Neuronal stem cell (in vitro differentiated cells): Measurements from ENCODE around the gene PCDHA5.

Source experiments
- DNase-seq: peaks from one replicate; pipeline ENCODE4 v3.0.0-alpha.2; 2013; ENCODE audit warnings: low spot score
- H2AFZ ChIP-seq: one replicate; pipeline ENCODE4 v1.6.1; 2013; ENCODE audit warnings: mild to moderate bottlenecking, low read length, inconsistent platforms
- H2AK5ac ChIP-seq: 2 replicates; pipeline ENCODE4 v1.6.1; 2013; ENCODE audit warnings: low read depth, mild to moderate bottlenecking, inconsistent platforms, low read length, moderate library complexity, mixed read lengths
- H2BK120ac ChIP-seq: 2 replicates; pipeline ENCODE4 v1.6.1; 2013; ENCODE audit warnings: low read depth, mild to moderate bottlenecking, inconsistent platforms, low read length, moderate library complexity, mixed read lengths
- H2BK12ac ChIP-seq: one replicate; pipeline ENCODE4 v1.6.1; 2013; ENCODE audit warnings: low read length, inconsistent platforms
- H2BK15ac ChIP-seq: 2 replicates; pipeline ENCODE4 v1.6.1; 2013; ENCODE audit warnings: mild to moderate bottlenecking, low read length, inconsistent platforms, mixed read lengths
- H2BK5ac ChIP-seq: one replicate; pipeline ENCODE4 v1.6.1; 2013; ENCODE audit warnings: inconsistent platforms, mild to moderate bottlenecking, low read length, moderate library complexity
- H3K14ac ChIP-seq: one replicate; pipeline ENCODE4 v1.6.1; 2013; ENCODE audit warnings: low read length, inconsistent platforms
- H3K18ac ChIP-seq: 2 replicates; pipeline ENCODE4 v1.6.1; 2013; ENCODE audit warnings: low read length, inconsistent platforms
- H3K23ac ChIP-seq: 2 replicates; pipeline ENCODE4 v1.6.1; 2013; ENCODE audit warnings: low read depth, mild to moderate bottlenecking, mixed read lengths, low read length, inconsistent platforms; ENCODE audit not compliant: poor library complexity
- H3K27ac ChIP-seq: replicated peaks from 3 replicates; pipeline ENCODE4 v1.5.1; 2013; ENCODE audit warnings: low read length, inconsistent platforms
- H3K27me3 ChIP-seq, 3 experiments: 2 replicates each; pipeline ENCODE4 v1.6.1; 2013; ENCODE audit warnings: low read length in 3 of 3, mild to moderate bottlenecking in 2 of 3, inconsistent platforms in 1 of 3, low read depth in 1 of 3, mixed read lengths in 1 of 3, moderate library complexity in 1 of 3; ENCODE audit not compliant: control insufficient read depth in 3 of 3, insufficient read depth in 3 of 3
- H3K36me3 ChIP-seq, 2 donors: replicated peaks in 1 of 2; 2 replicates each; pipeline ENCODE4 v1.6.1; 2013; ENCODE audit warnings: low read length in 2 of 2; ENCODE audit not compliant: control insufficient read depth in 2 of 2, insufficient read depth in 2 of 2
- H3K4ac ChIP-seq: 2 replicates; pipeline ENCODE4 v1.6.1; 2013; ENCODE audit warnings: inconsistent platforms, mild to moderate bottlenecking, low read length, moderate library complexity
- H3K4me1 ChIP-seq, 2 donors: 1 replicate in 1 of 2; 2 replicates in 1 of 2; pipeline ENCODE4 v1.6.1; 2013; ENCODE audit warnings: low read length in 2 of 2, low read depth in 1 of 2; ENCODE audit not compliant: control insufficient read depth in 2 of 2, insufficient read depth in 1 of 2
- H3K4me2 ChIP-seq: one replicate; pipeline ENCODE4 v1.6.1; 2013; ENCODE audit warnings: mild to moderate bottlenecking, low read length, inconsistent platforms; ENCODE audit not compliant: insufficient read depth, poor library complexity, severe bottlenecking
- H3K4me3 ChIP-seq, 2 donors: 2 replicates each; pipeline ENCODE4 v1.5.1; 2013; ENCODE audit warnings: low read length in 2 of 2, mild to moderate bottlenecking in 2 of 2, inconsistent platforms in 1 of 2, moderate library complexity in 1 of 2
- H3K79me1 ChIP-seq: one replicate; pipeline ENCODE4 v1.6.1; 2013; ENCODE audit warnings: low read depth, mild to moderate bottlenecking, inconsistent platforms, low read length, moderate library complexity
- H3K9ac ChIP-seq: one replicate; pipeline ENCODE4 v1.6.1; 2013; ENCODE audit warnings: mild to moderate bottlenecking, low read depth, low read length, inconsistent platforms; ENCODE audit not compliant: poor library complexity
- H3K9me3 ChIP-seq, 2 donors: replicated peaks in 1 of 2; 2 replicates each; pipeline versions ENCODE3 to v1.6.1; 2013; ENCODE audit warnings: low read length in 2 of 2, mild to moderate bottlenecking in 2 of 2, inconsistent platforms in 1 of 2, low read depth in 1 of 2, mixed read lengths in 1 of 2, moderate library complexity in 1 of 2; ENCODE audit not compliant: control insufficient read depth in 2 of 2, insufficient read depth in 1 of 2
- H4K8ac ChIP-seq: one replicate; pipeline ENCODE4 v1.6.1; 2013; ENCODE audit warnings: low read depth, mild to moderate bottlenecking, inconsistent platforms, low read length, moderate library complexity
- H4K91ac ChIP-seq: one replicate; pipeline ENCODE4 v1.6.1; 2013; ENCODE audit warnings: low read length, low read depth, mild to moderate bottlenecking, inconsistent platforms; ENCODE audit not compliant: poor library complexity
- WGBS, 2 donors: extraction: QIAGEN DNeasy Blood & Tissue Kit; methylation state at CpG; one replicate each; pipeline ENCODE4 v1.1.7; 2013; ENCODE audit warnings: missing lambda C conversion rate in 2 of 2, mixed read lengths in 1 of 2; ENCODE audit not compliant: insufficient read length in 2 of 2, insufficient replicate concordance in 1 of 2; ENCODE audit errors: extremely low coverage in 2 of 2; 5-methylcytosine and 5-hydroxymethylcytosine counted together

The PCDHA5 gene

DNA sequence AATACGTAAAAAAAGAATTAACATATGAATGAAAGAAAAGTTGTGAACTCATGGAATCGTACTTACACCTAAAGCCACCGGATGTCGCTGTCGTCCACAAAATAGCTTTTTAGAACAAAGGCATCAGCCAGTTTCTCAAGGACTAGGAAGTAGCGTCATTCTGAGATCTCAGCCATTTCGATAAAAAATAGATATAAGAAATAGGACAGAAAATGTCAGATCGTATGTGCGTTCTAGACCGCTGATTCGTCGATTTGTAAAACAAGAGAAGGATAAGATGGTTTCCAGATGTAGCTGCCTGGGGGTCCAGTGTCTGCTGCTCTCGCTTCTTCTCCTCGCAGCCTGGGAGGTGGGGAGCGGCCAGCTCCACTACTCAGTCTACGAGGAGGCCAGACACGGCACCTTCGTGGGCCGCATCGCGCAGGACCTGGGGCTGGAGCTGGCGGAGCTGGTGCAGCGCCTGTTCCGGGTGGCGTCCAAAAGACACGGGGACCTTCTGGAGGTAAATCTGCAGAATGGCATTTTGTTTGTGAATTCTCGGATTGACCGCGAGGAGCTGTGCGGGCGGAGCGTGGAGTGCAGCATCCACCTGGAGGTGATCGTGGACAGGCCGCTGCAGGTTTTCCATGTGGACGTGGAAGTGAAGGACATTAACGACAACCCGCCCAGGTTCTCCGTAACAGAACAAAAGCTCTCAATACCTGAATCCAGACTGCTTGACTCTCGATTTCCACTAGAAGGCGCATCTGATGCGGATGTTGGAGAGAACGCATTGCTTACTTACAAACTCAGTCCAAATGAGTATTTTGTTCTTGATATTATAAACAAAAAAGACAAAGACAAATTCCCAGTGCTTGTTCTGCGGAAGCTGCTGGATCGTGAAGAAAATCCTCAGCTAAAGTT, 34.6 kb downstream of the PCDHA5 start, which contains the start of gene PCDHA10:
PCDHA10 (plus strand) TSS at position 126 of the 903 bp plus-strand sequence; CDS start at position 278, 152 bp downstream.
- Histone ChIP-seq H2BK5ac (no peak within 1 kb of the TSS), H3K27me3 (no peaks in the 10 kb centered on the region), H3K27ac (no peak within 1 kb of the TSS), H2AFZ (no peak within 1 kb of the TSS), H2BK15ac (no peak within 1 kb of the TSS), H2BK120ac (no peak within 1 kb of the TSS), H3K14ac (no peak within 1 kb of the TSS), H3K4ac (no peak within 1 kb of the TSS), H3K4me3 (peak within 1 kb of the TSS in 1 of 2 donors; percentile 74), H4K8ac (no peak within 1 kb of the TSS), H3K23ac (no peak within 1 kb of the TSS), H4K91ac (no peak within 1 kb of the TSS), H3K9ac (peak within 1 kb of the TSS; percentile 44), H3K36me3 (peaks cover 0 to 11% of the 10 kb centered on the region in 2 donors), H3K18ac (no peak within 1 kb of the TSS), H3K4me1 (no peaks in the 10 kb centered on the region), H2AK5ac (no peak within 1 kb of the TSS), H3K9me3 (peaks cover 5 to 34% of the 10 kb centered on the region in 2 donors), H3K79me1 (peaks cover 4% of the 10 kb centered on the region), H3K4me2 (no peak within 1 kb of the TSS), H2BK12ac (no peak within 1 kb of the TSS)
- peak; percentile 24 for DNase-seq
- WGBS, 2 donors, result no CpG with 5 or more reads among the region's 44 CpGs

DNA sequence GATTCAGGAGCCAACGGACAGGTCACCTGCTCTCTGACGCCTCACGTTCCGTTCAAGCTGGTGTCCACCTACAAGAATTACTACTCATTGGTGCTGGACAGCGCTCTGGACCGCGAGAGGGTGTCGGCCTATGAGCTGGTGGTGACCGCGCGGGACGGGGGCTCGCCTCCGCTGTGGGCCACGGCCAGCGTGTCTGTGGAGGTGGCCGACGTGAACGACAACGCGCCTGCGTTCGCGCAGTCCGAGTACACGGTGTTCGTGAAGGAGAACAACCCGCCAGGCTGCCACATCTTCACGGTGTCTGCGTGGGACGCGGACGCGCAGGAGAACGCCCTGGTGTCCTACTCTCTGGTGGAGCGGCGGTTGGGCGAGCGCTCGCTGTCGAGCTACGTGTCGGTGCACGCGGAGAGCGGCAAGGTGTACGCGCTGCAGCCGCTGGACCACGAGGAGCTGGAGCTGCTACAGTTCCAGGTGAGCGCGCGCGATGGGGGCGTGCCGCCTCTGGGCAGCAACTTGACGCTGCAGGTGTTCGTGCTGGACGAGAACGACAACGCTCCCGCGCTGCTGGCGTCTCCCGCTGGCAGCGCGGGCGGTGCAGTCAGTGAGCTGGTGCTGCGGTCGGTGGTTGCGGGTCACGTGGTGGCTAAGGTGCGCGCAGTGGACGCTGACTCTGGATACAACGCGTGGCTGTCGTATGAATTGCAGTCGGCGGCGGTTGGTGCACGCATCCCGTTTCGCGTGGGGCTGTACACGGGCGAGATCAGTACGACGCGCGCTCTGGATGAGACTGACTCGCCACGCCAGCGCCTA, 36.0 kb downstream of the PCDHA5 start:
- Histone ChIP-seq H3K27me3 (no peaks in the 10 kb centered on the region), H2AK5ac (no peak overlapping the region), H3K14ac (no peak overlapping the region), H2BK120ac (no peak overlapping the region), H2AFZ (no peak overlapping the region), H3K9me3 (peaks cover 16 to 48% of the 10 kb centered on the region in 2 donors), H3K23ac (no peak overlapping the region), H3K36me3 (peaks cover 3 to 25% of the 10 kb centered on the region in 2 donors), H3K27ac (no peak overlapping the region), H2BK5ac (no peak overlapping the region), H3K4me3 (no peak overlapping the region), H3K4me1 (no peaks in the 10 kb centered on the region), H2BK12ac (no peak overlapping the region), H3K4ac (no peak overlapping the region), H3K79me1 (peaks cover 4% of the 10 kb centered on the region), H3K18ac (no peak overlapping the region), H4K8ac (no peak overlapping the region), H4K91ac (no peak overlapping the region), H2BK15ac (no peak overlapping the region), H3K9ac (no peak overlapping the region), H3K4me2 (no peak overlapping the region)
- DNase-seq, result no peak
- WGBS, 2 donors, result no CpG with 5 or more reads among the region's 94 CpGs

DNA sequence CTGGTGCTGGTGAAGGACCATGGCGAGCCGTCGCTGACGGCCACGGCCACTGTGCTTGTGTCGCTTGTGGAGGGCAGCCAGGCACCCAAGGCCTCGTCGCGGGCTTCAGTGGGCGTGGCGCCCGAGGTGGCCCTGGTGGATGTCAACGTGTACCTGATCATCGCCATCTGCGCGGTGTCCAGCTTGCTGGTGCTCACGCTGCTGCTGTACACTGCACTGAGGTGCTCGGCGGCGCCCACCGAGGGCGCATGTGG, 36.5 kb downstream of the PCDHA5 start:
- Histone ChIP-seq H2AFZ (no peak overlapping the region), H3K36me3 (peaks cover 9 to 30% of the 10 kb centered on the region in 2 donors), H2BK5ac (no peak overlapping the region), H4K8ac (no peak overlapping the region), H2AK5ac (no peak overlapping the region), H3K4me1 (no peaks in the 10 kb centered on the region), H2BK120ac (no peak overlapping the region), H3K9ac (no peak overlapping the region), H3K4me2 (no peak overlapping the region), H2BK15ac (no peak overlapping the region), H3K23ac (no peak overlapping the region), H3K18ac (no peak overlapping the region), H4K91ac (no peak overlapping the region), H3K4ac (no peak overlapping the region), H3K27me3 (no peaks in the 10 kb centered on the region), H2BK12ac (no peak overlapping the region), H3K79me1 (peaks cover 4% of the 10 kb centered on the region), H3K9me3 (peaks cover 22 to 53% of the 10 kb centered on the region in 2 donors), H3K4me3 (no peak overlapping the region), H3K27ac (no peak overlapping the region), H3K14ac (no peak overlapping the region)
- no peak for DNase-seq
- WGBS, 2 donors, result no CpG with 5 or more reads among the region's 22 CpGs
